Fibroblast of upper back skin (primary cell): ENCODE data around the gene PRMT3.
A peak's percentile ranks its signal among the peaks of the same experiment; 100 is the strongest.
"Not testable (repeated sequence)": the region's sequence is repeated elsewhere in the genome, so short reads cannot be mapped to it uniquely, and the experiment has no call there.

Experiments used
- DNase-seq: peaks from one replicate; pipeline ENCODE4 v3.0.0-alpha.2; 2013

PRMT3 gene

DNA sequence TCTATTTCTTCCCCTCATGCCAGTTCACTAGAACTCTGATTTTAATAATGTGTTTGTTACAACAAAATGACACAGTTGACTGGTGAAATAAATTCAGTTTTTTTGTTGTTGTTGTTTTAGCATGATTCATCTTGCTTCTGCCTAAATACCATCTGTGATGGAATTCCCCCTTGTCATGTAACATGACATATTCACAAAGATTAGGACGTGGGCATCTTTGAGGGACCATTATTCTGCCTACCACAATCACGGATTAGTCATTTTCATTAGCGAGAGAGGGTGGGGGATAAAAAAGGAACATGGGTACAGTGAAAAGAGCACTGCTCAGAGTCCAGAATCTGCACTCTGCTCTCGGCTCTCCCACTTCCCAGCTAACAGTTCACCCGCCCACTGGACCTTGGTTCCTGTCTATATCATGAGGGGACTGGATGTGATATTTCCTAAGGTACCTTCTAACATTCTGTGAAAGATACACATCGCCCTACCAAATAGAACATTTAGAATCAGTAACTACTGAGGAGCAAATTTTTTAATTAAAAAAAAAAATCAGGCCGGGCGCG lies 12.7 kb upstream of the PRMT3 start:
- no peak for DNase-seq

DNA sequence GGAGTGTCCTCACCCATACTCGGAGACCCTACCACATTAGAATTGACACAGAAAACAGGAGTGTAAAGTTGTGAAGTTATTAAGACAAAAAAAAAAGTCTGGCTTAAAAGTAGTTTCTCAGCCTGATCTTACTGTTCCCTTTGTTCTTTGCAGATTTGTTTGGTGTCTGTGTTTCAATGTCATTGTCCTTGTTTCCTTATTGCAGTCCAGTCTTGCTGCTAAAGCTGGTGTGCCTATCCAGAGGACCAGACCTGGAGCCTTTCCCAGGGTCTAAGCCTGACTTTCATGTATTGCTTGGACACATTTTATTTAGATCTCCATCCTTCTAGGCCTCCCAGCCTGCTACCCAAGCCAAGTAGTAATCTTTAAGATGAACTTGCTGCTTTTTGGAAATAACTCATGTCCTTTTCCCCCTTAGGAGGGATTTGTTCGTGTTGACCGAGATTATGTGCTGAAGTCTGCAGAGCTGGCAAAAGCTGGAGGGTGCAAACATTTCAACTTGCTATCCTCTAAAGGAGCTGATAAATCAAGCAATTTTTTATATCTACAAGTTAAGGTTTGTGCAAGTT lies 11.3 kb upstream of the PRMT3 start:
- no peak for DNase-seq

DNA sequence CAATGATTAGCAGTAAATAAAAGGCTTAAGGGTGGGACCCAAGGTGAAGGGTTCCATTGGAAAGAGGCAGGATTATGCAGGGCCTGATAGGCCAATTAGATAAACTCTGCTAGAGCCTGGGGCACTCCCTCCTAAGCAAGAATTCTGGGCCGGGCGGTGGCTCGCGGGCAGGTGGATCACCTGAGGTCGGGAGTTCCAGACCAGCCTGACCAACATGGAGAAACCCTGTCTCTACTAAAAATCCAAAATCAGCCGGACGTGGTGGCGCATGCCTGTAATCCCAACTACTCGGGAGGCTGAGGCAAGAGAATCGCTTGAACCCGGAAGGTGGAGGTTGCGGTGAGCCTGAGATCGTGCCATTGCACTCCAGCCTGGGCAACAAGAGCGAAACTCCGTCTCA lies 1.5 kb upstream of the PRMT3 start:
- DNase-seq = not testable (repeated sequence)

DNA sequence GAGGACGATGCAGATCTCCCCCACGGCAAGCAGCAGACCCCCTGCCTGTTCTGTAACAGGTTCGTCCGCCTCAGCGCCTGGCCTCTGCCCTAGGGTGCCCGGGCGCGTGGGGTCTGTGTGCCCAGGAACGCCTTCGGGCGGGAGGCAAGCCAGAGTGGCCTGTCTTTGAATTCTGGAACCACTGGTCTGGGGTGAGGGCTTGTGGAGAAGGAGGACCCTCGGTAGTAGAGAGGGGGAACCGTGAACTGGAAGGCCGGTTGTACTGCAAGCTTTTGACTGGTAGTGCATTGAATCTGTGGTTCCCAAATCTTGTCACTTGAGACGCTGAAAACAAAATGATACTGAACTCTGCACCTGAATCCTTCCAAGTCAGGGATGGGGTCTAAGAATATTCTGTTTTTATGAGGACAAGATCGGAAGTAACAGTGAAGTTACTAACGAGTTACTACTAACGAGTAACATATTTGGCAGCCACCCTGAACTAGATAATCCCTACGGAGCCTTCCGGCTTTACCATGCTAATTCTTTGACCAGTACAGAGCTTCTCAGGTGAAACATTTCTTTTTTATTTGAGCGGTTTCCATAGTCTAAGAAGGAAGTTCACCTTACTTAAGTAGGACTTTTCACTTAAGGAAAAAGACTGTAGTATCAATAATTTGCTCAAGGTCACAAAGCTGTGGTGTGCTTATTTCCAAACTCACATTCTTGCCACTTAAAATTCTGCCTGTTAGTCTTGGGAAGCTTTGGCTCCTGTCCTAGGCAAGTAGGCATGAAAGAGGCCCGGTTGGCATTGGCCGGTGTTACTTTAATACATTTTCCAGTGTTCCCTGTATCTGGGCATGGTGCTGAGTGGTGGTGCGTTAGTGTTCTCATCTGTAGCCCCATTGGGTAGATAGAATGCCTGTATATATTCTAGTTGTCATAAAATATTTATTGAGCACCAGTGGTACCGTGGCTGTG lies 860 bp downstream of the PRMT3 start:
- DNase-seq = no peak

DNA sequence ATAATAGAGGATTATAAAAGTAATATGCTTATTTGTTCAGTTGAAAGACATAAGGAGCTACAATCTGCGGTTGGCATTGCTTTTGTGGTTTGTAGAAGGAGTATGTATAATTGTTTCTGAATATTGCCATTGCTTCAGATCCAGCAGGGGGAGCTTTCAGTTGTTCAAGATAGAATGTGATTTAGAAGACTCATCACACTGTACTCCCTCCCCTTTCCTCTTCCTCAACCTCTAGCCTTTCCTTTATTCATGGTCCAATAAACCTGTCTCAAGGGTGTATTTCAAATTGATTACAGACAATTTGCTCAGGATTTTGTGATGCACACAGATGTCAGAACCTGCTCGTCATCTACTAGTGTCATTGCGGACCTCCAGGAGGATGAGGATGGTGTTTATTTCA lies 9.8 kb downstream of the PRMT3 start:
- DNase-seq = peak; percentile 54

DNA sequence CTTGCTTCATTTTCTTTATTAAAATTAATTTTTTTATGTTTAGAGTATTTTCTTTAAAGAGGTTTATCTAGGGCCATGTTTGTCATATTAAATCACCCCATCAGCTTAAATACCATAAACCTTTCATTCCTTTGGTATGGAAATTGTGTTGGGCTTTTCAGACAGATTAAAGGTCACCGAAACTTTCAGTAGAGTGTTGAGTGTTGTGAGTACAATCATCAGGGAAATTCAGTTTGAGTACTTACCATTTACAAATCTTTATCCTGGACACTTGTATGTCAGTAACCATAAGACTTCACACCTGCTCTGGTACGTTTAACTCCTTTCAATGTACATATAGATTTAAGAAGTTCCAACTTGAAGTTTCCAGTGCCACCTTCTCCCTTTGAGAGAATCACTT lies 12.0 kb downstream of the PRMT3 start:
- DNase-seq = no peak

DNA sequence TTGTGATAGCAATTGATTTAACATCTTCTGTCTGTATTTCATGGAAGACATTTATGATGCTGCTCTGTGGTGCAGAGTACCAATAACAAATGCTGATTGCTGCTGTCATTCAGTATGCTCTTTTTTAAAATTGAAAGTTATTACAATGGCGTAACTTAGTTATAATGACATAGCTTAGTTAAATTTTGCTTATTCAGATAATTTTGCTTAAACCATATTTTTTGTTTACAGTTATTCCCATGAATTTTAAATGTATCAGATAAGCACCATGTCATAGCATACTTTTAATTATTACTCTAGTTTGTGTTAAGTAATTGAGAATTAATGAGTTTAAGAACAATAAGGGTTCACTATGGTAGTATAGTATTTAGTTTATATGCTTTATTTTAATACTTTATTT lies 15.5 kb downstream of the PRMT3 start:
- DNase-seq = no peak

DNA sequence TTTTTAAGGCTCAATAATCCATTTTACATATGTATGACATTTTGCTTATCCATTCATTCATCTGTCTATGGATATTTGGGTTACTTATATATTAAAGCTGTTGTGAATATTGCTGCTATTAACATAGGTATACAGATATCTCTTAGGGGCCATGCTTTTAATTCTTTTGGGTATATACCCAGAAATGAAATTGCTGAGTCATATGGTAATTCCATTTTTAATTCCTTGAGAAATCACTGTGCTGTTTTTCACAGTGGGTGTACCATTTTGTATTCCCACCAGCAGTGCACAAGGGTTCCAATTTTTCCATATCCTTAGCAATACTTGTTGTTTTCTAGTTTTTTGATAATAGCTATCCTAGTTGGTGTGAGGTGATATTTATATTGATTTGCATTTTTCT lies 19.0 kb downstream of the PRMT3 start:
- DNase-seq = no peak

DNA sequence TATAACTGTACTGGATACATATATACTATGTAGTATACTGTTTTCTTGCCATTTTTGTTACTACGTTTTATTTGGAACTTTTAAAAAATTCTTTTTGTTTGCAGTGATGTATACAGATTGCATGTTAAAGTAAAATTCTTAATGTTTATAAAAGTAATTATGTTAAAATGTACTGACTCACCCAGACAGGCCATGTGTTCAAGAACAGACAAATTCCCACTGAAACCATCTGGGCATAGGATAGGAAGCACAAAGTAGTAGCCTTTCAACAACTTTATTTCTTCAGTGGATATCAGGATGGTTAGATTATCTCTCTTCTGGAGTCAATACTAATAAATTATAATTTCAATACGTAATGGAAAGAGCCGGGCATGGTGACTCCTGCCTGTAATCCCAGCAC lies 19.8 kb downstream of the PRMT3 start:
- DNase-seq = no peak

DNA sequence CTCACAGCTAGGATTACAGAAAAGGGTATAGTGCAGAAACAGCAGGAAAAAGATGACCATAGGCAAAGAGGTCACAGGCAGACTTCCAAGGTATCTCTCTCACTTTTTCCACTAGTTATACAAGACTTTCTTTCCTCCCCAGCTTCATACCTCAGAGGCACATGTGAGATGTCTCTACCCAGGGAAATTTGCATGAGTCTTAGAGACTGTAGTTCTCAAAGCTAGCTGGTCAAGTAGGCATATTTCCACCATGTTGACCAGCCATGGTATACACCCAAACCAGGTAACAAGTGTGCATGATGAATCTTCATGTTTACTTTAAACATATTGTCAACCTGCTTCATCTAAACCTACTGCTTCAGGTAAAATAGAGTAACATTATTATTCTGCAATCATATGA lies 27.9 kb downstream of the PRMT3 start:
- no peak for DNase-seq

DNA sequence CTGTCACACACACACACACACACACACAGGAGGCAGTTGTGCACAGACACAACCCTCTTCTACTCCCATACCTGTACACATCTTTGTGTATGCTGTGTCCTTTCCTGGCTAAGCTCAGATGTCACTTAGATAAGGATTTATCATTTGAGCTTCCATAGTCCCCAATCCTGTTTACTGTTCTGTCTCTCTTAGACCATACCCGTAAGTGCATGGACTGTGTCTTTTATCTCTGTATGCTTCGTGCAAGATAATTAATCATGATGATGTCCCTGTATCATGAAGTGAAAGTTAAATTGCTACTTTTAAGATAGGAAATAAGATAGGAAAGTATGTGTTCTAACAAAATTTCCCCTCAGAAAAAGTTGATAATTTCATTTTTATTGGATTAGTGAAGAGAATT lies 30.3 kb downstream of the PRMT3 start:
- DNase-seq = no peak

DNA sequence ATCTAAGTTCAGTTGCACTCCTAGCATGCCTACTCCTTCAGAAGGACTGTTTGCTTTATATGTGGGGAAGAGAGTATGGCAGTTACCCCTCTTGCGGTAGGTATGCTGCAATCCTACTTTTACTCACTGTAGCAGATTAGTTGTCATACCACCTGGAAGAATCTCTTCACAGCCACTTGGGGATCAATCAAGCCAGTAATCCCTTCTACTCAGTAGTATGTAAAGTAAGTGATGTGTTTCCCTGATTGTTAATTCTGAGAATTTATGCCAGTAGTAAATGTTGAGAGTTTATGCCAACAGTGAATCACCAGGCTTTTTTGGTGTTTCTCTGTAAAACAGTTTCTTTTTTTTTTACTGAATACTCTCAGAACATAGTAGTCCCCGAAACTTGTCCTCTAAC lies 34.4 kb downstream of the PRMT3 start:
- no peak for DNase-seq

DNA sequence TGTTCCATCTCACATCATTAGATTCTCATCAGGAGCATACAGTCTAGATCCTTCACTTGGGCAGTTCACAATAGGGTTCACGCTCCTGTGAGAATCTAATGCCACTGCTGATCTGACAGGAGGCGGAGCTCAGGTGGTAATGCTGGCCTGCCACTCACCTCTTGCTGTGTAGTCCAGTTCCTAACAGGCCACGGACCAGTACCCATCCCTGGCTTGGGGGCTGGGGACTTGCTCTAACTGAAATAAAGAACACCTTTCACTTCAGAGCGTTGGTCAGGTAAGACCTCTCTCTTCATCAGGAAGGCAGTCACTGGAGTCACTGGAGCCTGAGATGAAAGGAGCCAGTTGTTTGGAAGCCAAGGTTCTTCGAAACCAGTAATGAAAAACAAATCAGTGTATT lies 41.7 kb downstream of the PRMT3 start:
- no peak for DNase-seq

DNA sequence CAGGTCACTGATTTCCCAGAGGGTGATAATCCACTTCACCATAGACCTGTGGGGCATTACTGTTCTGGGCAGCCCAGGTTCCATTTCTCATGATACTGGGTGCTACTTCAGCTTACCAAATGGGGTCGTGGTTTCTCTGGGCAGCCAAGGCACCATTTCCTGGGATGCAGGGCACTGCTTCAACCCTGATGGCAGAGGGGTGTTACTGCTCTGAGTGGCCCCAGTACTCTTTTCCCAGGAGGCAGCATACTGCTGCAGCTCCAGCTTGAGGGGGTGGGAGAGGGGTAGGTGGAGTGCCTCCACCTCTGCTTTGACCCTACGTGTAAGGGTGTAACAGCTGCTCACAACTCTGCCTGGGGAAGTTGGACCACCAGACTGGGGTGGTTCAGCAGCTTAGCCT lies 51.1 kb downstream of the PRMT3 start:
- no peak for DNase-seq

DNA sequence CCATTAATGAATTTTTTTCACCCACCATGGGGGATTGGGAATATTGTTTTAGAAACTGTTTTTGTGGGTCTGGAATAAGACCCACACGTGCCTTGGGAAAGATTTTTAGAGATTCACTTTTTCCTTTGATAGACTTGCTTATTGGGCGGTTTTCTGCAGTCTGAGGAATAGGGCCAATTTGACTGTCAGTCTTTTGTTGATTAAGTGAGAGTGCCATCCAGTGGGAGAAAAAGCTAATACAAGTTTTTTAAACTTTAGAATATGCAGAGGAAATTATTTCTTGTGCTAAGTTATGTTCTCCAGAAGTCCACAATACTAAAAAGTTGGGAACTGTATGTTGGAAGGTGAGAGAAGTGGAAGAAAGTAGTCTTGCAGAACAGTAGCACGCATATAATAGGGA lies 56.1 kb downstream of the PRMT3 start:
- DNase-seq = peak; percentile 18

DNA sequence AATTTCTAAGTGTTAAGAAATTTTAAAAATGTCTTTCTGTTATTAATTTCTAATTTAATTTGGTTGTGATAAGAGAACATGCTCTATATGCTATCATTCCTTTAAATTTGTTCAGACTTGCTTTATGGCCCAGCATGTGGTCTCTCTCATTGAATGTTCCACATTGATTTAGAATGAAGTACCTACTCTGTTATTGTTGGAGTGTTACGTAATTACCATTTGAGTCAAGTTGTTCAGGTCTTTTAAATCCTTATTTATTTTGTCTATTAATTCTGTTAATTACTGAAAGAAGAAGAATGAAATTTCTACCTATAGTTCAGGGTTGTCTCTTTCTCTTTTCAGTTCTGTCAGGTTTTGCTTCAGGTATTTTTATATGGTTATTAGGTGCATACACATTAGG lies 57.0 kb downstream of the PRMT3 start:
- DNase-seq = no peak

DNA sequence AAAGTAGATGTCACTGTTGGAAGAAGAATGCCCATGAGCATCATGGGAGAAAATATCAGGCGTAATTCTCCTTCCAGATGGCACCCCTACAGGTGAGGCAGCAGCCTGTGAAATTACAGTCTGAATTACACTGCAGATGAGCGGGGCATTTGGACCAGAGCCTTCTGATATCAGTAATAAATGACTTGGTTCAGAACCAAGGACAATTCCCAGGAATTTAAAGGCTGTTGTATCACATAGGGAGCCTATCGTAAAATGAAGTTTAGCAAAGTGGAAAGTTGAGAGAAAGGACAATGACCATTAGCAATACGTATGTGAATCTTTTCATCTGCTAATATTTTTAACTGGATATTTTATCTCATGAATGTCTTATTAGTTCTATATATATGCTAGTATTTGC lies 61.3 kb downstream of the PRMT3 start:
- no peak for DNase-seq

DNA sequence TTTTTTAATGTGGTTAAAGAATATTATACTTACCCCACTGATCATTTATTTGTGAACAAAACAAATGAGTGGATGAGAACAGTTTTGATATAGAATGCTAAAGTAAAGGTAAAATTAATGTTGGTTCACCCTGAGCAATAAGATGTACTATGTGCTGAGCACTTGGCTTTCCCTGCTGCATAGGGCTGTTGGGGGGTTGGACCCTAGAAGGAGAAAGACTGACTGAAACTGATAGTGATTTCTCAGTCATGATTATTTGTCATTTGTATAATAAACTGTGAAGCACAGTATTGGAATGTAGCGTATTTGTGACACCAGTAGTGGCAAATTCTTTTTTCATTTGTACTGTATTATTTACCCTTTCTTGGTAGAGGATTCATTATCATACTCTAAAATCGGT lies 63.3 kb downstream of the PRMT3 start:
- DNase-seq = no peak

DNA sequence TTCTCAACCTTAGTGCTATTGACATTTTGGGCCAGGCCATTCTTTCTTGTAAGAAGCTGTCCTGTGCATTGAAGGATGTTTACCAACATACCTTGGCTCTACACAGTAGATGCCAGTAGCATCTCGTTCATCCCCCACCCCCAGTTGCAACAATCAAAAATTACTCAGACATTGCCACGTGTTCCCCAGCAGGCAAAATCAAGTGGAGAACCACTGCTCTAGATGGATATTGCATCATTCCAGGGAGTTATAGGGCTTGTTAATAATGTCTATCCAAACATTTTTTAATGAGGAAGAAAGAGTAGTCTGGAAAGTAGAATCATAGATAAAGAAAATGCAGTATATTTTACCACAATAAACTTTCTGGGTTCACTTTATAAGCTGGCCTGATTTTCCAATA lies 64.1 kb downstream of the PRMT3 start:
- DNase-seq = peak; percentile 25

DNA sequence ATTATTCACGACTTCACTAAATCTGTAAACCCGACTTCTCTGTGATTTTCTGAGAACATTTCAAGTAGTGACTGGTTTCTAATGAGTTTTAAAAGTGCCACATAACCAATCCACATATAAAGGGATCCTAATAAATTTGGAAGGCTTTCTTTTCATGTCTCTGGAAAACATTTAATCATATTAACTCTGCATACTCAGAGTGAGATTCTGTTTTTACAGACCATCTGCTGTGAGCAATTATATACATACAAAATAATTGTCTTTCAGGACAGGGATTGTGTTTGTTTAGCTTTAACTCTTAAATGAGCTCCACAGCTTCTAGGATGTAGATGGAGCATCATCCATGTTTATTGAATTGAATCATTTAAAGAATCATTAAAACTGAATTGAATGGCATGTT lies 65.1 kb downstream of the PRMT3 start:
- DNase-seq = no peak

DNA sequence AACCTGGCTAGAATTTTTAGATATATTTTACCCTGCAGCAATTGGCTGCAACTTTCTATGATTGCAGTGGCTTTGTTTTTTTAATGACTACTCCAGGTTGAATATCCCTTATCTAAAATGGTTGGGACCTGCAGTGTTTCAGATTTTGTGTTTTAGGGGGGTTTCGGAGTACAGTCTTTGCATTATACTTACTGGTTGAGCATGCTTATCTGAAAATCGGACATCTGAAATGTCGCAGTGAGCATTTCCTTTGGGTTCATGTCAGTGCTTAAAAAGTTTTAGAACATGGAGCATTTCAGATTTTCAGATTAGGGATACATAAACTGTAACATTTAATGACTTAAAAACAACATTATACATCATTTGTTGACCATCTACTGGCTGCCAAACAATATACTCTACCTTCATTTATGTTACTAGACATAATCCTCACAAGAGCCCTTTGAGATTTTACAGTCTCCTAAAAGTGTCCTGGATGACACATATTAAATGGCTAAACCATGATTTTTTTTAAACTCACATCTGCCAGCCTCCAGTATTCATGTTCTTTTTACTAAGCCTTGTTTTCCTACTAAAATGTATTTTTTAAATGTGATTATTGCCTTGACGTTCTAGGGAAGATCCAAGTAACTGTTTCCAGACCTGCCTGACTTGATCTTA lies 66.3 kb downstream of the PRMT3 start:
- no peak for DNase-seq

DNA sequence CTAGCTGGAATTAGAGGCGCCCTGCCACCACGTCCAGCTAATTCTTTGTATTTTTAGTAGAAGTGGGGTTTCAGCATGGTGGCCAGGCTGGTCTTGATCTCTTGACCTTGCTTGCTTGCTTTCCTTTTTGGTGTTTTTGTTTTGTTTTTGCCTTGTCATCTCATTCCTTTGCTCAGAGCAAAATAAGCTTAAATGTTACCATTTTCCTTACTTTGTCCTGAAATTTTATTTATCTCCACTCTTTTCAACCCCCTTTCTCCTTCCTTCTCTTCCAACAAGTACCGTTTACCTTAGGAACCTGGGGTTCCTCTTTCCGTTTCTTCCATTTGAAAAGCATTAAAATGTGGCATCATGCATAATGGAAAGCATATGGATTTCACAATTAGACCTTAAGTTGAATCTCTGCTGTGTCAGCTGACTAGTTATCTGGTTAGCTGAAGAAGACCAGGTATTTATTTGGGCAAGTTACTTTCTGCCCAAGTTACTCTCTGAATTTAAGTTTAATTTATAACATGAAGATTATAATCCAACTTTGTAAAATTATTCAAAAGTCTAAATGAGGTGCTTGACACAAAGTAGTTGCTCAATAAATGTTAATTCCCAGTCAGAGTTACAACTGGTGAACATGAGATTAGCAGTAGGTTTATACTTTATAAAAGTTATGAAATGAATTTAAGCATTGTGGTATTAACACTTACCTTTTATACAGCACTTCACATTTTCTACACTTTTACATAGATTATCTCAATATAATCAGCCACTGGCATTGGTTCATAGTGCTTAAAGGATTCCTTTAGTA lies 69.7 kb downstream of the PRMT3 start:
- DNase-seq = no peak
